Measurements from ENCODE around the gene TFPI.

TFPI gene

GRCh38 chr2:187581125-187581896 lies 27.1 kb upstream of the TFPI start:
- peak; percentile 63 to 75 for DNase-seq (ENCODE audit: low read depth in 2 of 2)
- H3K4me3 ChIP-seq (replicated peaks in 1 of 2; ENCODE audit: low read depth in 2 of 2, low read length in 2 of 2) = no peak overlapping the region
- peak; percentile 55 for TF ChIP-seq CTCF (IDR thresholded peaks at IDR 0.05; ENCODE audit: low read depth, low read length)

- DNase-seq (ENCODE audit: low read depth in 2 of 2) = peak; percentile 89 to 92
- H3K4me3 ChIP-seq (replicated peaks in 1 of 2; ENCODE audit: low read depth in 2 of 2, low read length in 2 of 2) = peak overlapping the region in 1 of 2 donors; percentile 29
- peak; percentile 16 for TF ChIP-seq CTCF (IDR thresholded peaks at IDR 0.05; ENCODE audit: low read depth, low read length)
These were observed 26.4 kb upstream of the TFPI start for GRCh38 chr2:187580462-187581124.

- TF ChIP-seq CTCF (IDR thresholded peaks at IDR 0.05; ENCODE audit: low read depth, low read length) = peak; percentile 12
- no peak overlapping the region for H3K4me3 ChIP-seq (replicated peaks in 1 of 2; ENCODE audit: low read depth in 2 of 2, low read length in 2 of 2)
- peak in 1 of 2 donors; percentile 33 for DNase-seq (ENCODE audit: low read depth in 2 of 2)
These were observed 23.1 kb upstream of the TFPI start for GRCh38 chr2:187577310-187577709.

- no peak overlapping the region for H3K4me3 ChIP-seq (replicated peaks in 1 of 2; ENCODE audit: low read depth in 2 of 2, low read length in 2 of 2)
- no peak for TF ChIP-seq CTCF (IDR thresholded peaks at IDR 0.05; ENCODE audit: low read depth, low read length)
- DNase-seq (ENCODE audit: low read depth in 2 of 2) = no peak
These were observed 22.7 kb upstream of the TFPI start for GRCh38 chr2:187576906-187577305.

- DNase-seq (ENCODE audit: low read depth in 2 of 2) = no peak
- no peak for TF ChIP-seq CTCF (IDR thresholded peaks at IDR 0.05; ENCODE audit: low read depth, low read length)
- no peak overlapping the region for H3K4me3 ChIP-seq (replicated peaks in 1 of 2; ENCODE audit: low read depth in 2 of 2, low read length in 2 of 2)
These were observed 21.5 kb upstream of the TFPI start for GRCh38 chr2:187575751-187576067.

- H3K4me3 ChIP-seq (replicated peaks in 1 of 2; ENCODE audit: low read depth in 2 of 2, low read length in 2 of 2) = no peak overlapping the region
- peak; percentile 53 to 66 for DNase-seq (ENCODE audit: low read depth in 2 of 2)
- TF ChIP-seq CTCF (IDR thresholded peaks at IDR 0.05; ENCODE audit: low read depth, low read length) = no peak
These were observed 20.9 kb upstream of the TFPI start for GRCh38 chr2:187574969-187575750.
